Measurements from ENCODE around the gene OR11H6. TPM values are rescaled to one million over a fixed set of nuclear protein-coding genes. Genes with fewer than 3 reads are reported as not detected.
"Not testable (repeated sequence)": the region's sequence is repeated elsewhere in the genome, so short reads cannot be mapped to it uniquely, and the experiment has no call there.

The OR11H6 gene
- total RNA-seq (2014; rRNA removed; shearing (Covaris generic)) = not detected in 2 replicates

- Histone ChIP-seq H3K9me3 (replicated peaks) (no peaks in the 10 kb centered on the region), H3K27me3 (replicated peaks) (no peaks in the 10 kb centered on the region), H3K4me3 (no peak within 1 kb of the TSS), H3K27ac (no peak within 1 kb of the TSS), H3K4me1 (replicated peaks) (no peaks in the 10 kb centered on the region), H3K36me3 (no peaks in the 10 kb centered on the region)
- DNase-seq (ENCODE audit: low read depth in 1 of 2, low spot score in 2 of 2) = no peak
These were observed at the start of gene OR11H6 for GRCh38 chr14:20223410-20223809. OR11H6 (plus strand) TSS chr14:20223710; CDS start chr14:20223710, 0 bp downstream.

DNA sequence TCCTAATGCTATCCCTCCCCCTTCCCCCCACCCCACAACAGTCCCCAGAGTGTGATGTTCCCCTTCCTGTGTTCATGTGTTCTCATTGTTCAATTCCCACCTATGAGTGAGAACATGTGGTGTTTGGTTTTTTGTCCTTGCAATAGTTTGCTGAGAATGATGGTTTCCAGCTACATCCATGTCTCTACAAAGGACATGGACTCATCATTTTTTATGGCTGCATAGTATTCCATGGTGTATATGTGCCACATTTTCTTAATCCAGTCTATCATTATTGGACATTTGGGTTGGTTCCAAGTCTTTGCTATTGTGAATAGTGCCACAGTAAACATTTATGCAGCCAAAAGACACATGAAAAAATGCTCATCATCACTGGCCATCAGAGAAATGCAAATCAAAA lies 49.3 kb upstream of the OR11H6 start:
- not testable (repeated sequence) for H3K4me1 ChIP-seq (replicated peaks); H3K27ac ChIP-seq; H3K4me3 ChIP-seq; H3K9me3 ChIP-seq (replicated peaks); H3K27me3 ChIP-seq (replicated peaks); DNase-seq (ENCODE audit: low read depth in 1 of 2, low spot score in 2 of 2); H3K36me3 ChIP-seq

DNA sequence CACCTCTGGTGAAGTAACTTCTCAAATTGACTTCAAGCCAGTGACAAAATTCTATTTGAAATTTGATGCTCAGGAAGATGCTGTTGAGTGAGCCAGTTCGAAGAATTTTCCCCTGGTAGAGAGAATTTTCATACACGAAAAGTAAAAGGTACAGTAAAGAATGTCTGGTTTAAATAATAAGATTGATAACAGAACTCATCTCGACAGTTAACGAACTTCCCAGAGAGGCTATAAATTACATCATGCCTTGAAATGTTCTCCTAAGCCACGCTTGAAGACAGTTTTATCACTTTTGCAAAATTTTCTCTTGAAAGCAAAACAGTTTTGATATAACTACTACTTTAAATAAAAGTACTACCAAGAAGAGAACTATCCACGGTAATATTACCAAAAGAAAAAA lies 47.2 kb upstream of the OR11H6 start:
- DNase-seq (ENCODE audit: low read depth in 1 of 2, low spot score in 2 of 2) = no peak
- Histone ChIP-seq H3K4me1 (replicated peaks) (no peaks in the 10 kb centered on the region), H3K9me3 (replicated peaks) (no peaks in the 10 kb centered on the region), H3K4me3 (no peak overlapping the region), H3K27ac (no peak overlapping the region), H3K36me3 (no peaks in the 10 kb centered on the region), H3K27me3 (replicated peaks) (no peaks in the 10 kb centered on the region)

- H3K4me1 ChIP-seq (replicated peaks) = no peaks in the 10 kb centered on the region
- H3K9me3 ChIP-seq (replicated peaks) = no peaks in the 10 kb centered on the region
- H3K27me3 ChIP-seq (replicated peaks) = no peaks in the 10 kb centered on the region
- DNase-seq (ENCODE audit: low read depth in 1 of 2, low spot score in 2 of 2) = no peak
- H3K27ac ChIP-seq = no peak overlapping the region
- no peaks in the 10 kb centered on the region for H3K36me3 ChIP-seq
- H3K4me3 ChIP-seq = no peak overlapping the region
These were observed 46.0 kb upstream of the OR11H6 start for GRCh38 chr14:20177433-20177974.

DNA sequence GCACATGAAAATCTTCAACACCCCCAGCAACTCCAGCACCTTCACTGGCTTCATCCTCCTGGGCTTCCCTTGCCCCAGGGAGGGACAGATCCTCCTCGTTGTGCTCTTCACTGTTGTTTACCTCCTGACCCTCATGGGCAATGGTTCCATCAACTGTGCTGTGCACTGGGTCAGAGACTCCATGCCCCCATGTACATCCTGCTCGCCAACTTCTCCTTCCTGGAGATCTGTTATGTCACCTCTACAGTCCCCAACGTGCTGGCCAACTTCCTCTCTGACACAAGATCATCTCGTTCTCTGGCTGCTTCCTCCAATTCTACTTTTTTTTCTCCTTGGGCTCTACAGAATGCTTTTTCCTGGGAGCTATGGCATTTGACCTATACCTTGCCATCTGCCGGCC lies 44.3 kb upstream of the OR11H6 start:
- no peaks in the 10 kb centered on the region for H3K27me3 ChIP-seq (replicated peaks)
- no peak for DNase-seq (ENCODE audit: low read depth in 1 of 2, low spot score in 2 of 2)
- H3K9me3 ChIP-seq (replicated peaks) = no peaks in the 10 kb centered on the region
- H3K4me1 ChIP-seq (replicated peaks) = no peaks in the 10 kb centered on the region
- no peak overlapping the region for H3K4me3 ChIP-seq
- no peak overlapping the region for H3K27ac ChIP-seq
- no peaks in the 10 kb centered on the region for H3K36me3 ChIP-seq

DNA sequence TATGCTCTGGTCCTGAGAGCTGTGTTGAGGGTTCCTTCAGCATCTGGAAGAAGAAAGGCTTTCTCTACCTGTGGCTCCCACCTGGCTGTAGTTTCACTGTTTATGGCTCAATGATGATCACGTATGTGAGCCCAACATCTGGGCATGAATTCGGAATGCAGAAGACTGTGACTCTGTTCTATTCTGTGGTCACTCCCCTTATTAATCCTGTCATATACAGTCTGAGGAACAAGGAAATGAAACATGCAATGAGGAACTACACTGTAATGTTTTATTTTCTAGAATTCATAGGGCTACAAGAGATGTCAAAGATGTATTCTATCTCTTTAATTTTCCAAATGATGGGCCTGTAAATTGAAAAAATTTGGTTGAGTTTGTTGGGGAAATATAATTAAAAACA lies 43.6 kb upstream of the OR11H6 start:
- Histone ChIP-seq H3K27me3 (replicated peaks) (no peaks in the 10 kb centered on the region), H3K27ac (no peak overlapping the region), H3K9me3 (replicated peaks) (no peaks in the 10 kb centered on the region), H3K4me1 (replicated peaks) (no peaks in the 10 kb centered on the region), H3K36me3 (no peaks in the 10 kb centered on the region), H3K4me3 (no peak overlapping the region)
- no peak for DNase-seq (ENCODE audit: low read depth in 1 of 2, low spot score in 2 of 2)

GRCh38 chr14:20180486-20180885 lies 43.0 kb upstream of the OR11H6 start:
- H3K27ac ChIP-seq = no peak overlapping the region
- no peak overlapping the region for H3K4me3 ChIP-seq
- no peaks in the 10 kb centered on the region for H3K36me3 ChIP-seq
- no peaks in the 10 kb centered on the region for H3K4me1 ChIP-seq (replicated peaks)
- H3K9me3 ChIP-seq (replicated peaks) = no peaks in the 10 kb centered on the region
- no peak for DNase-seq (ENCODE audit: low read depth in 1 of 2, low spot score in 2 of 2)
- H3K27me3 ChIP-seq (replicated peaks) = no peaks in the 10 kb centered on the region

- no peaks in the 10 kb centered on the region for H3K36me3 ChIP-seq
- H3K27ac ChIP-seq = no peak overlapping the region
- H3K27me3 ChIP-seq (replicated peaks) = no peaks in the 10 kb centered on the region
- no peaks in the 10 kb centered on the region for H3K9me3 ChIP-seq (replicated peaks)
- H3K4me1 ChIP-seq (replicated peaks) = no peaks in the 10 kb centered on the region
- no peak overlapping the region for H3K4me3 ChIP-seq
- DNase-seq (ENCODE audit: low read depth in 1 of 2, low spot score in 2 of 2) = no peak
These were observed 39.3 kb upstream of the OR11H6 start for GRCh38 chr14:20184181-20184580.

- H3K27me3 ChIP-seq (replicated peaks) = no peaks in the 10 kb centered on the region
- DNase-seq (ENCODE audit: low read depth in 1 of 2, low spot score in 2 of 2) = no peak
- H3K36me3 ChIP-seq = no peaks in the 10 kb centered on the region
- no peaks in the 10 kb centered on the region for H3K4me1 ChIP-seq (replicated peaks)
- H3K27ac ChIP-seq = no peak within 1 kb of the TSS
- H3K4me3 ChIP-seq = no peak within 1 kb of the TSS
- no peaks in the 10 kb centered on the region for H3K9me3 ChIP-seq (replicated peaks)
These were observed 32.9 kb upstream of the OR11H6 start, which contains the start of gene OR11G2 for GRCh38 chr14:20190596-20190995. OR11G2 (plus strand) TSS chr14:20190896; CDS start chr14:20197438, 6,542 bp downstream.

- no peak for DNase-seq (ENCODE audit: low read depth in 1 of 2, low spot score in 2 of 2)
- H3K4me1 ChIP-seq (replicated peaks) = no peaks in the 10 kb centered on the region
- H3K9me3 ChIP-seq (replicated peaks) = no peaks in the 10 kb centered on the region
- no peak overlapping the region for H3K4me3 ChIP-seq
- H3K36me3 ChIP-seq = no peaks in the 10 kb centered on the region
- H3K27me3 ChIP-seq (replicated peaks) = no peaks in the 10 kb centered on the region
- no peak overlapping the region for H3K27ac ChIP-seq
These were observed 32.1 kb upstream of the OR11H6 start for GRCh38 chr14:20191396-20191795.

DNA sequence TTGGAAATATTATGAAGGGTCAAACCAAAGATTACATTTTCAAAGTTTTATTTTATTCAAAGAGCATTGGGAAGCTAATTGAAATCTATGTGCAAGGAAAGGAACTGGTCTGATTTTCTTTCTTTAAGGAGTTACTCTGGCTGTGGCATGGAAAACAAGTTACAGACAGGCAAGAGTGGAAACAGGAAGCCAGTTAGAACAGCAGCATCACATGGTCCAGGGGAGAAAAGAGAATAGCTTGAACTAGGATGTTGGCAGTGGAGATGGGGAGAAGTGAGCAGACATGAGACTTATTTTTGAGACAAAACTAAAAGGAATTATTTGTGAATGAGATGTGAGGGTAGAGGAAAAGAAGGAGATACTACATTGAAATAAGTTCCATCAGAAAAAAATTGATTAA lies 29.4 kb upstream of the OR11H6 start:
- Histone ChIP-seq H3K27ac (no peak overlapping the region), H3K4me1 (replicated peaks) (no peaks in the 10 kb centered on the region), H3K36me3 (no peaks in the 10 kb centered on the region), H3K9me3 (replicated peaks) (no peaks in the 10 kb centered on the region), H3K4me3 (no peak overlapping the region), H3K27me3 (replicated peaks) (no peaks in the 10 kb centered on the region)
- DNase-seq (ENCODE audit: low read depth in 1 of 2, low spot score in 2 of 2) = no peak

DNA sequence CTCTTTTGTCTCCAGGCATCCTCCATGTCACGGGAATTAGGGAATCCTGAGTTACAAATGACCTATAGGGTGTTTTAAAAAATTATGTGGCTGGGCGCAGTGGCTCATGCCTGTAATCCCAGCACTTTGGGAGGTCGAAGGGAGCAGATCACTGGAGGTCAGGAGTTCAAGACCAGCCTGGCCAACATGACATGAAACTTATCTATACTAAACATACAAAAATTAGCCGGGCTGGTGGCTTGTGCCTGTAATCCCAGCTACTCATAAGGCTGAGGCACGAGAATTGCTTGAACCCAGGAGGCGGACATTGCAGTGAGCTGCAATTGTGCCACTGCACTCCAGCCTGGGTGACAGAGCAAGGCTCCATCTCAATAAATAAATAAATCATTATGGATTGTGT lies 28.3 kb upstream of the OR11H6 start:
- not testable (repeated sequence) for DNase-seq (ENCODE audit: low read depth in 1 of 2, low spot score in 2 of 2); H3K27me3 ChIP-seq (replicated peaks); H3K4me1 ChIP-seq (replicated peaks); H3K9me3 ChIP-seq (replicated peaks); H3K27ac ChIP-seq; H3K36me3 ChIP-seq; H3K4me3 ChIP-seq

- H3K4me1 ChIP-seq (replicated peaks) = no peaks in the 10 kb centered on the region
- no peak overlapping the region for H3K27ac ChIP-seq
- DNase-seq (ENCODE audit: low read depth in 1 of 2, low spot score in 2 of 2) = no peak
- H3K4me3 ChIP-seq = no peak overlapping the region
- H3K9me3 ChIP-seq (replicated peaks) = no peaks in the 10 kb centered on the region
- H3K36me3 ChIP-seq = no peaks in the 10 kb centered on the region
- H3K27me3 ChIP-seq (replicated peaks) = no peaks in the 10 kb centered on the region
These were observed 27.6 kb upstream of the OR11H6 start for GRCh38 chr14:20195911-20196310.

DNA sequence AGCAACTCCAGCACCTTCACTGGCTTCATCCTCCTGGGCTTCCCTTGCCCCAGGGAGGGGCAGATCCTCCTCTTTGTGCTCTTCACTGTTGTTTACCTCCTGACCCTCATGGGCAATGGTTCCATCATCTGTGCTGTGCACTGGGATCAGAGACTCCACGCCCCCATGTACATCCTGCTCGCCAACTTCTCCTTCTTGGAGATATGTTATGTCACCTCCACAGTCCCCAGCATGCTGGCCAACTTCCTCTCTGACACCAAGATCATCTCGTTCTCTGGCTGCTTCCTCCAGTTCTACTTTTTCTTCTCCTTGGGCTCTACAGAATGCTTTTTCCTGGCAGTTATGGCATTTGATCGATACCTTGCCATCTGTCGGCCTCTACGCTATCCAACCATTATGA lies 26.1 kb upstream of the OR11H6 start:
- no peaks in the 10 kb centered on the region for H3K4me1 ChIP-seq (replicated peaks)
- H3K27me3 ChIP-seq (replicated peaks) = no peaks in the 10 kb centered on the region
- H3K4me3 ChIP-seq = no peak overlapping the region
- H3K27ac ChIP-seq = no peak overlapping the region
- H3K36me3 ChIP-seq = no peaks in the 10 kb centered on the region
- DNase-seq (ENCODE audit: low read depth in 1 of 2, low spot score in 2 of 2) = no peak
- no peaks in the 10 kb centered on the region for H3K9me3 ChIP-seq (replicated peaks)

DNA sequence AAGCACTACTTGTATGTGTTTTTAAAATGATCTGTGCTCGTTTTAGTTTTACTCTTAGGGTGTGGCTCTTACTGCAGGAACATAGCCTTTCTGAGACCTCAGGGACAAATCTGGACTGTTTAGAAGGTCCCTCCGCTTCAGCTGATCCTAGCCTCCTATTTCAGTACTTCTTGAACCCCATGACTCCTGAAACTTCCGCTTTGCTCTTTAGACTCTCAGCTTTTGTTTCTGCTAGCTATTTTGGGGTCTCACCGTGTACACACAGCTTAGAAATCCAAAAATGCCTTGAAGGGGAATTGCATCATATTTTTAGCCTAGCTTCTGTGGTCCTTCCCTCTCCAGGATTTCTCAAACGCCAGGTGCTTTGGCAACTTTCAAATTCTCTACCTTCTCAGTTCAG lies 24.5 kb upstream of the OR11H6 start:
- Histone ChIP-seq H3K27me3 (replicated peaks) (no peaks in the 10 kb centered on the region), H3K4me3 (no peak overlapping the region), H3K9me3 (replicated peaks) (no peaks in the 10 kb centered on the region), H3K4me1 (replicated peaks) (no peaks in the 10 kb centered on the region), H3K27ac (no peak overlapping the region), H3K36me3 (no peaks in the 10 kb centered on the region)
- no peak for DNase-seq (ENCODE audit: low read depth in 1 of 2, low spot score in 2 of 2)
